ENCODE measurements around the gene FAM89A. TPM values are rescaled to one million over a fixed set of nuclear protein-coding genes. Genes with fewer than 3 reads are reported as not detected.

Gene FAM89A
- 10 to 100 TPM; 17.1 to 21.3 (median 20.6) TPM for polyA plus RNA-seq (ENCODE audit: insufficient read length in 3 of 3)

DNA sequence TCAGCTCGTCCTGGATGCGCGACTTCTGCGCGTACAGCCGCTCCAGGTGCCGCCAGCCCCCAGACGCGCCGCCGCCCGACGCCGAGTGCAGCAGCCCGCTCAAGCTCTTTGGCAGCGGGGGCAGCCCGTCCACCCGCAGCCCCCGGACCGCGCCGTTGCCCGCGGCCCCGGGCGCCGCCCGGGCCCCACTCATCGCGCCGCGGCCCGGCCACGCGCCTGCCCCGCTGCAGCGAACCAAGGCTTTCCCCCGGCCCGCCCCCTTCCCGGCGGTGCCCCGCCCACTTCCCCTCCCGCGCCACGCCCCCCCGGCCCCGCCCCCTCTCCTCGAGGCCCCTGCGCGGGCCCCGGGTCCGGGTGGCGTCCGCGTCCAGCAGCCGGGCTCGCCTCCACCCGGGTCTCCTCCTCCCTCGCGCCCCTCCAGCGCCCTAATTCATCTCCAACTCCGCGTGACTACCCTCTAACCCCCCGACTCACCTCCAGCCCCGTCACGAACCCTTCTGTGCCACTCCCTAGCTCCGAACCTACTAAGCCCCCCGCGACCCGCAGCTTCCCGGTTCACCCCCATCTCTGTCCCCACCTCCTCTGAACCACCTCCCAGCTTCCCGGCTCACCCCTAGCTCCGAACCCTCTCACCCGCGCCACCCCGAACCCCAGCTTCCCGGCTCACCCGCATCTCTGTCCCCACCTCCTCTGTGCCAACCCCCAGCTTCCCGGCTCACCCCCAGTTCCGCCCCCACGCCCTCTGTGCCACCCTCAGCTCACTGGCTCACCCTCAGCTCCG lies at the start of gene FAM89A:
FAM89A (minus strand) TSS at position 236 of the 781 bp plus-strand sequence; CDS start at position 193, 43 bp downstream.
- no peak for DNase-seq (ENCODE audit: low read depth in 3 of 3, low spot score in 2 of 3)

DNA sequence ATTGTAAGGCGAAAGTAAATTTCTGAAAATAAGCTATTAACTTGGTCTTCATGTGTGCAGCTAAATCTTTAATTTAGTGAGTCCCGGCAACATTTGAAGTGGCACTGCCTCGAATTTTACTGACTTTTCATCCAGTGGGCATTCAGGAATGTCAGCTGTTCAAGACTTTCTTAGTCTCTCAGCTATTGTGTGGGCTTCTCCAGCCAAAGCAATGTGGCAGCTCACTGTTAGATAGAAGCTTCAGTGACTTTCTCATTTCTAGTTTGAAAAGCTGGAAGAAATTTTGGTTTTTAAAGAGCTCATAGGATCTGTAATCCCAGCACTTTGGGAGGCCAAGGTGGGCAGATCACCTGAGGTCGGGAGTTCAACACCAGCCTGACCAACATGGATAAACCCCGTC lies 44.3 kb upstream of the FAM89A start:
- no peak for DNase-seq (ENCODE audit: low read depth in 3 of 3, low spot score in 2 of 3)

DNA sequence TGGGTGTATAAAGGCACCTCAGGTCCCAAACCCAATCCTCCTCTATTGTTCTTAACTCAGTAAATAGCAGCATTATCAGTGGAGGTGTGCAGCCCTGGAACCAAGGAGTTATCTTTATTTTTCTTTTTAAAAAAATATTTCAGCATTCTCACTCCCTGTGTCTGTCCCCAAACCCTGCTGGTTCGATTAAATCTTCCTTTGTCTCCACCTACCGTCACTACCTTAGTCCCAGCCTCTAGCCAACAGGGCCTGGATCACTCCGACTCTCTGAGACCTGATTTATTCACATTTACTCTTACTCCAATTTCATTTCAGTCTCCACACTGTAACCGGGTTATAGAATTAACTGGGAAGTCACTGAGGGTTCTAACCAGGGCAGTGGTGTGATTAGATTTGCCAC lies 39.1 kb upstream of the FAM89A start:
- no peak for DNase-seq (ENCODE audit: low read depth in 3 of 3, low spot score in 2 of 3)

DNA sequence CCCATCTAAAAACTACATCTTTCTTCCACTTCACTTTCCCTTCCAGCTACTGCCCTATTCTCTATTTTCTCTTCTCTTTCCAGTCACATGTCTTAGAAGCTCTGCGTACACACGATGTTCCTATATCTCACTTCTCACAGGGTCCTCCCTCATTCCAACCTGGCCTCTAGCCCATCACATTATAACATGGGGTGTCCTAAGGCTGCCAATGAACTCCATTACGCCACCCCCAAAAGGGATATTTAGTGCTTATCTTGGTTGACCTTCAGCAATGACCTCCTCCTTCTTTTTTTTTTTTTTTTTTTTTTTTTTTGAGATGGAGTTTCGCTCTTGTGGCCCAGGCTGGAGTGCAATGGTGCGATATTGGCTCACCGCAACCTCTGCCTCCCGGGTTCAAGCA lies 38.2 kb upstream of the FAM89A start:
- DNase-seq (ENCODE audit: low read depth in 3 of 3, low spot score in 2 of 3) = no peak

DNA sequence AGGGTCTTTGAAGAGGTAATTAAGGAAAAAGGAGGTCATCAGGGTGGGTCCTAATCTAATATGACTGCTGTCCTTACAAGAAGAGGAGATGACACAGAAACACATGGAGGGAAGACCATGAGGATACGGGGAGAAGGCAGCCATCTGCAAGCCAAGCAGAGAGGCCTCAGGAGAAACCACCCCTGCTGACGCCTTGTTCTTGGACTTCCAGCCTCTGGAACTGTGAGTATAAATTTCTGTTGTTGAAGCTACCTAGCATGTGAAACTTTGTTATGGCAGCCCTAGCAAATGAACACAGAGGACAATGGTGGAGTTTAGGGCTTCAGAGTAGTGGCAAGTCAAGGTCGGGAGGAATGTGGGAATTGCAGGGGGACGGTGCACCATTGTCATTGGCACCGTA lies 36.7 kb upstream of the FAM89A start:
- no peak for DNase-seq (ENCODE audit: low read depth in 3 of 3, low spot score in 2 of 3)

DNA sequence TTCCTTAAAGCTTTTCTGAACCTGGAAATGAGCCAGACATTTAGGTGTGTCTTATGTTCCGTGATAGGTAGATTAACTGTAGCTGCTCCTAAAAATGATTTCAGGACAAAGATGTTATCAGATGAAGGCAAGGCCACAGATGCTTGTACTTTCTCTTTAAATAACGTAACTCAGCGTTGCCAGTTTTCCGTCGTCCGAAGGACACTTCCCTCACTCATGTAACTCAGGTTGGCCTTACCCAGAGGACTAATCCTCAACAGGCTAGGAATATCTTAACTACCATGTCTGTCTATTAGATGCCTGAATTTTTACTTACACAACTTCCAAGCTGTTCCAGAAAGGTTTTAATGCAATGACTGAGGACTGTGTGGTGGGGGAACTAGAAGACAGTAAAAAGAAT lies 35.4 kb upstream of the FAM89A start:
- no peak for DNase-seq (ENCODE audit: low read depth in 3 of 3, low spot score in 2 of 3)

DNA sequence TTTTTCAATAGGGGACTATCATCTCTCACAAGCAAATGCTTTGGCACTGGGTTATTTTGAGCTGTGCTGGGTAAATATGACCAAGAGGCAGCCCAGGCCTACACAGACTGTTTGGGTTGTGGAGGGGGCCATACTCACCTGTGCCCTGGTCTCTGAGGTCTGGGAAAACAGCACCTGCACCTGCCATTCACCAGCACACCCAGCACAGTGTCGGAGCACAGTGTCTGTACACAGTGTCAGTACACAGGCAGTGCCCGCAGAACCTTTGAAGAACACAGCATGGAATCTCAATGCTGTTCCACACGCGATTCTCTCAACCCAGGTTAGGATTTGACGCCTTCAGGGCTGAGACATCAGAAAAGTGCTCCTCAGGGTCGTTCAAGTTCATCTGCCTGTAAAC lies 35.0 kb upstream of the FAM89A start:
- no peak for DNase-seq (ENCODE audit: low read depth in 3 of 3, low spot score in 2 of 3)

DNA sequence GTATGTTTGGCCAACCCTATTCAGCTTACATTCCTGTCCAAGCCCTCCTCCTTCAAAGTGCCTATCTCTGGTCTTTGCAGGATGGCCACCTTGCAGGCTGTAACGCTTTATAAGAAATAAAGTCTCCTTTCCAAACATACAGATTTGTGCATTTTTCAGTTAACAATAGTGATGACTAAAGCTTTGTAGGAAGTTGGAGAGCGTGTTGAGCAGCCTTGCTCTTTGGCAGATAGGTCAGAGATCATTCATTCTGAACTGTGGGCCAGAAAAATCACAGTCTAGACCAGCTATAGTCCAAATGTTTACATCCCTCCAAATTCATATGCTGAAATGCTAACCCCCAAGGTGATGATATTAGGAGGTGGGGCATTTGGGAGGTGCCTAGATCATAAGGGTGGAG lies 34.0 kb upstream of the FAM89A start:
- no peak for DNase-seq (ENCODE audit: low read depth in 3 of 3, low spot score in 2 of 3)

DNA sequence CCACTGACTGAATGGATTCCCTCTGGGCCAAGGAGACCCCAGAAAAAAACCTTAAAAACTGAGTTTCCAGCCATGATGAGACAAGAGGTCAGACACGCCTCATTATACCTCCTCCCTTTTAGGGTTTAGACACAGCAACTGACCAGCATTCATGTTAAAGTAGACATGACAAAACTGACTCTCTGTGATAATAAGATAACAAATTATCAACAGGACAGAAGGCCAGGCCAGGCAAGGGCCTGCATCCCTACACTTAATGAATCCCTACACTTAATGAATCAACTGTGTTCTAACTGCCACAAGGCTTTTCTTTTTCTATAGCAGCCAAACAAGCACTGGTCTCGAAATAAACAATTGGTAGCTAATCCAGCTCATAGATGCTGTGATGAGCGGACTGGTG lies 33.3 kb upstream of the FAM89A start:
- no peak for DNase-seq (ENCODE audit: low read depth in 3 of 3, low spot score in 2 of 3)

DNA sequence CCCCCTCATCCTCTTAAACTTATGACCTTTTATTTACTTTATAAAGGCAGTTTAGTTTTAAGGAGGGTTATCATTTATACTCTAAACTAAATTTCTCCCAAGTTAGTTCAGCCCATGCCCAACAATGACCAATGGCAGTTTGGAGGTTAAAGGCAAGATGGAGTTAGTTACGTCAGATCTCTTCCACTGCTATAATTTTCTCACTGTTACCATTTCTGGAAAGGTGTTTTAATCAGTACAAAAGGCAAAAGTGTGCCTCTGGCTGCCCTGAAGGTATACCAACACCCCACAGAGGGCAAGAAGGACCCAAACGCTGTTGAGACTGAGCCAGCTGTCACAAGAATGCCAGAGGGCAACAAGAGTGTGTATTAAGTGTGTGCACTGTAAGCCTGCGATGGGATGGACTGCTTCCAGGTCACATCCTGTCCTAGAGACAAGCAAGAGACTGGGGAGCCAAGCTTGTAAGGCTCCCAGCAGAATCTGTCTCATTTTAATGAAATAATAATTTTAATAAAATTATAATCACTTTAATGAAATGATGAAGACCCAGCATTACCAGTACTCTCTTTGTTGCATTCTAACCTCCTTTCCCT lies 32.5 kb upstream of the FAM89A start:
- DNase-seq (ENCODE audit: low read depth in 3 of 3, low spot score in 2 of 3) = no peak

DNA sequence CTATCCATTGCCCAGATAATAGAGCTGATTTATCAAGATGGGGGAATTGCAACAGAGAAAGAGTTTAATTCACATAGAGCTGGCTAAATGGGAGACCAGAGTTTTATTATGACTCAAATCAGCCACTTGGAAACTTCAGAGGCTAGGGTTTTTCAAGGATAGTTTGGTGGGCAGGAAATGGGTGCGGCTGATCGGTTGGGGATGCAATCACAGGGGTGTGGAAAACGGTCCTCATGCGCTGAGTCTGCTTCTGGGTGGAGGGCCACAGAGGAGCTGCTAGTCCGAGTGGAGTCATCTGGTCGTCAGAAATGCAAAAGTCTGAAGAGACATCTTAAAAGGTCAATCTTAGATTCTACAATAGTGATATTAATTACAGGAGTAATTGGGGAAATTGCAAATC lies 32.0 kb upstream of the FAM89A start:
- DNase-seq (ENCODE audit: low read depth in 3 of 3, low spot score in 2 of 3) = no peak

DNA sequence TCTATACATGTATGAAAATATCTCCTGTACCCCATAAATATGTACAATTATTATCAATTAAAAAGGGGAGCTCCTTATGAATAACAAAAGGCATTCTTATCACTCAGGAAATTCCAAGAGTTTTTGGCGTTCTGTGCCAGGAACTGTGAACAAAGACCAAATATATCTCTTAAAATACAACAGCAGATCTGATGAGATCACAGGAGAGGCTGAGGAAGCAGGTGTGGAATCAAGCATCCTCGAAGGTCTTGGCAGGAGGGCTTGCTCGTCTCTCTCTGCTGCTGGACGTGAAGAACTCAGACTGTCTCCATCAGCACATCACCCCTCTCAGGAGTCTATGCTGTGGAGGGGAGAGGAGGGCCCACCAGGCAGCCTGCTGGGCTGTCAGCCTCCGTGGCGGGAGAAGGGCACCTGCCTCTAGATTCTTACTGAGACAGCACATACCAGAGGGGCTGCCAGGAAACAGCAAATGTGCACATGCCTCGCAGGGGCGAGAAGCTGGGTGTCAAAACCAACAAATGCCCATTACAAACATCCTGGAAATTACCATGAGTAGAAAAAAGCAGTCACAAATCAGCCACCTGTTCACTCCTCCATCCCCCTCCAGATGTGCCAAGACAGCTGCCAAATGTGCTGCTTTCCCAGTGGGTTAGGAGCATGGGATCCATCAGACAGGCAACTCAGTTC lies 30.8 kb upstream of the FAM89A start:
- no peak for DNase-seq (ENCODE audit: low read depth in 3 of 3, low spot score in 2 of 3)

DNA sequence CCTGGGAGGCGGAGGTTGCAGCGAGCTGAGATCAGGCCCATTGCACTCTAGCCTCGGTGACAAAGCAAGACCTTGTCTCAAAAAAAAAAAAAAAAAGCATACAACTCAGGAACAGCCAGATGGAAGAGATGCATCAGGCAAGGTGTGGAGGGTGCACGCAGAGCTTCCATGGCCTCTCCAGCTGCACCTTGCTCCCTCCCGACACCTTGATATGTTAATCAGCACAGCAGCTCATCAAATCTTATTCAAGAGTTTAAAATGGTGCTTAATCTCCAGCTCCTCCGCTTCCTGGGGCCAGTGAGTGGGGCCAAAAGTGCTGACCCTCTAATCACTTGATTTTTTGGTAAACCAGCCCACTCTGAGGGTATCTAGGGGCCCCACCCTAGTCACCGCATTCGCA lies 29.3 kb upstream of the FAM89A start:
- no peak for DNase-seq (ENCODE audit: low read depth in 3 of 3, low spot score in 2 of 3)

DNA sequence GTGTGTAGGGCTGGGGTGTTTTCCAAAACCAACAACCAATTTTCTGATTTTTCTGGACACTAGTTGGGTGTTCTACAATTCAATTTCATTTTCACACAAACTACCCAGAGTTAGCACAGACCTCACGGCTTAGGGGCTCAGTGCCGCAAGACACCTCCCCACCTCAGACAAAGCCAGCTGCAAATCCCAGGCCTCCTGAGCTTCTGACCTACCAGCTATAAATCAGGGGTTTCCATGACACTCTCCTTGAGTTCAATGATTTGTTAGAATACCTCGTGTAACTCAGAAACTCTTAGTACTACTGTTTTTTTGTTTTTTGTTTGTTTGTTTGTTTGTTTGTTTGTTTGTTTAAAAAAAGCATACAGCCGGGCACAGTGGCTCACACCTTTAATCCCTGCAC lies 28.7 kb upstream of the FAM89A start:
- peak in 2 of 3 donors; percentile 12 to 19 for DNase-seq (ENCODE audit: low read depth in 3 of 3, low spot score in 2 of 3)

DNA sequence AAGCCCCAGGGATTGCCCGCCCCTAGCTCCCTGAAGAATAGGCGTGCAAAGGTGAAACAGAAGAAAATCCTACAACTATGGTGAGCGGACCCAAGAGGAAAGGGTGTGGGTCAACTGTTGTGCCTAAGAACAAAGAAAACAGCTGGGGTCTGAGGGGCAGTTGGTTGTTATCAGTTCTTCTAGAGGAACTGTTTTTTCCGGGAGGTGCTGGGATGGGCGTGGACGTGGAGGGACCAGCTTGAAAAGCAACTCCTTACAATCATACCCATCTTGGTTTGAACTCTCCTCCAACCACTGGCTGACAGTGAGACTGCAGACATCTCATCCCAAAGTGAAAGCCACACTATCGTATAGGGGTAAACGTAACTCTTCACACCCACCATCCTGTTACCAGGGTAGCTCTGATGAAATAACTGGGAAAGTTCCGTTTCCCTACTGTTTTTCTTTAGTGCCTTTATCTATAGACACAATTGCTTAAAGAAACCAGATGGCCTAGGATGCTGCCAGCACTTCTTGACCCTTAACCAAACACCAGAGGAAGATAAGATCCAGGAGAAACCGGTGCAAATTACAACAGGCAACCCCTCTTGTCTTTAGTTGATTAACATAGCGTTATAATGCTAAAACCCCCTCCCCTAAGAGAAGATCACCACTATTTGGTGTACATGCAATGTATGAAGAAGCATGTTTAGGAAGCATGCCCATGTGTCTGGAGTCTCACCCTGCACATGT lies 25.6 kb upstream of the FAM89A start:
- no peak for DNase-seq (ENCODE audit: low read depth in 3 of 3, low spot score in 2 of 3)

DNA sequence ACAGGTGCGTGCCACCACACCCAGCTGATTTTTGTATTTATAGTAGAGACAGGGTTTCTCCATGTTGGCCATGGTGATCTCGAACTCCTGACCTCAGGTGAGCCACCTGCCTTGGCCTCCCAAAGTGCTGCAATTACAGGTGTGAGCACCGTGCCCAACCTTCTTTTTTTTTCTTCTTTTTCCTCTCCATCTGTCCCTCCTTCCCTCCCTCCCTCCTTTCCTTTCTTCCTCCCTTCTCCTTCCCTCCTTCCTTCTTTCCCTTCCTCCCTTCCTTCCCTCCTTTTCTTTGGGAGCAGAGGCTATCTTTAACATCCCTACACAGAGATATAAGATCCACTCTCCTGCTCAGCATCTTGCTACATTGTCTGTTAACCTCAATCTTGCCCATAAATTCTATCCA lies 24.4 kb upstream of the FAM89A start:
- DNase-seq (ENCODE audit: low read depth in 3 of 3, low spot score in 2 of 3) = no peak

DNA sequence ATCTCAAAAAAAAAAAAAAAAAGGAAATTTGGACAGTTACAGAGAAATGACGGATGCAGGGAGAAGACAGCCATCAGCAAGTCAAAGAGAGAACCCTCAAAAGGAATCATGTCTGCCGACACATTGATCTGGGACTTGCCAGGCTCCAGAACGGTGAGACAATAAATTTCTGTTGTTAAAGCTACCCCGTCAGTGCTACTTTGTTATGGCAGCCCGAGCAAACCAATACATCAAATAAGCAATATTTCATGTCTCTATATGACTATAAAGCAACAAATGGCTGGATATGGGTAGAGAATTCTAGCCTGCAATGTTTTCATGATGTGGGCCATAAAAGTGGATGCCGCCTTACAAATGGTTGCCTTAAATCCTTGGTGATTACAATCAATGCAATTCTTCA lies 23.3 kb upstream of the FAM89A start:
- no peak for DNase-seq (ENCODE audit: low read depth in 3 of 3, low spot score in 2 of 3)

DNA sequence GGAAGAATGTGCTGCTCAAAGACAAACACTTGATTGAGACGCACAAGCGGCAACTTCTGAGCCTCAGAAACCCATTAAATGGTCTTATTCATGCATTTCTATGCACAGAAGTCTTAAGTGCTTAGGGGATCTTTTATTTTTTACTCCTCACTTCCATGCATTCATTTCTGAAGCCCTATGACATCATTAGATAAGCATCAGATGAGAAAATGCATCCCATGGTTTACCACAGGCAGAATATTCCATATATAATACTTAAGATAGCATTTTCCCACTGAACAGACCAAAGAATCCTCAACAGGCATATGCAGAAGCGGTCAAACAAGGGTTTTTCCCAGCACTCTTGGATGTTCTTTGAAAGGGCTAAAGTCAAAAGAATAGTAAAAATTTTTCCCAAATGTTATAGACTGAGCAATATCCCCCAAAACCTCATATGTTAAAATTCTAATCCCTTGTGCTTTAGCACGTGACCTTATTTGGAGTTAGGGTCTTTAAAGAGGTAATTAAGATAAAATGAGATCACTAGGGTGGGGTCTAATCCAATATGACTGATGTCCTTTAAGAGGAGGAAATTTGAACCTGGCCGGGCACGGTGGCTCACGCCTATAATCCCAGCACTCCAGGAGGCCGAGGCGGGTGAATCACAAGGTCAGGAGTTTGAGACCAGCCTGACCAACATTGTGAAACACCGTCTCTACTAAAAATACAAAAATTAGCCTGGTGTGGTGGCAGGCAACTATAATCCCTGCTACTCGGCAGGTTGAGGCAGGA lies 22.6 kb upstream of the FAM89A start:
- no peak for DNase-seq (ENCODE audit: low read depth in 3 of 3, low spot score in 2 of 3)

DNA sequence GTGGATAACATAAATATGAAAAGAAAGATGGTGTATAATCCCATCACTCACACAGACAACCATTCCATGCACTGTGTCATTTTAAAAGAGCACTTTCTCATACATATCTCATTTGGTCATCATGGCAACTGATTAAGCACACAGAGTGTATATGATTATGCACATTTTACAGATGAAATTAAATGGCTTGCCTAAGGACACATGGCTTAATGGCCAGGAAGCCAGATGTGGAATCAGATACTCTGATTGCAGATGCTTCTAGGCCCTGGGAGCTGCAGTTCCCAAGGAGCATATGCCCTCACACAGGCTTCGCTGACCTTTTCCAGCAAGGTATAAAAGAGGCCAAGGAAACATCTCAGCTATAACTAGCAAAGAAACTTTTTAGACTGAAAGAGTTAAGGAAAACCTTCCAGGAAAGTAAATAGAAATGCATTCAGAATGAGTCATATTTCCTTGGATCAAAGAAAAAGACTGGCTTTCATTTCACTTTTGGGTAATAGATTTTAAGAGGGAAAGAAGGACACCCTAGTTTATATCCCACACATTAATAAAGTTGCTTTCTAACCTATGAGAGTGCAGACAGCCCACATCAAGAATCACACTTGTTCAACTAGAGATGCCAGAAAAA lies 19.6 kb upstream of the FAM89A start:
- DNase-seq (ENCODE audit: low read depth in 3 of 3, low spot score in 2 of 3) = no peak

Measured in right renal cortex interstitium (tissue), 3 donors.